HEK293T (cell line): ENCODE measurements around the gene DPYSL4.

Experiments
- CTCF ChIA-PET: fragments of 350-600 bp; formaldehyde crosslinking; extraction: SDS; loops from one replicate; lab custom pipeline; 2021; ENCODE audit warnings: antibody characterized with exemption, inconsistent platforms; lab: Yijun Ruan, JAX
- POLR2A ChIA-PET: fragments of 350-600 bp; formaldehyde crosslinking; extraction: SDS; loops from one replicate; lab custom pipeline; 2020; ENCODE audit warnings: antibody characterized with exemption, inconsistent platforms; lab: Yijun Ruan, JAX
- DNase-seq: peaks from one replicate; pipeline ENCODE4 v3.0.0; 2012; ENCODE audit warnings: mixed read lengths; ENCODE audit errors: extremely low spot score
- ARNT ChIP-seq: fragments of 450-650 bp; IDR thresholded peaks from 2 replicates; pipeline ENCODE4 v1.6.1; 2017; ENCODE audit warnings: mild to moderate bottlenecking
- BHLHE40 ChIP-seq: fragments of 450-650 bp; IDR thresholded peaks from 2 replicates; pipeline ENCODE4 v1.6.1; 2016; ENCODE audit warnings: mild to moderate bottlenecking, moderate library complexity, borderline replicate concordance
- CTBP1 ChIP-seq: fragments of 450-650 bp; IDR thresholded peaks from 2 replicates; pipeline ENCODE4 v1.6.1; 2016; ENCODE audit warnings: borderline replicate concordance
- ELF4 ChIP-seq: fragments of 450-650 bp; IDR thresholded peaks from 2 replicates; pipeline ENCODE4 v1.6.1; 2017; ENCODE audit warnings: antibody characterized with exemption
- FOXA1 ChIP-seq: fragments of 450-650 bp; IDR thresholded peaks from 2 replicates; pipeline ENCODE4 v1.6.1; 2016; ENCODE audit warnings: mild to moderate bottlenecking
- FOXK2 ChIP-seq: fragments of 450-650 bp; IDR thresholded peaks from 2 replicates; pipeline ENCODE4 v1.6.1; 2016; ENCODE audit warnings: mild to moderate bottlenecking
- FOXM1 ChIP-seq: fragments of 450-650 bp; IDR thresholded peaks from 2 replicates; pipeline ENCODE4 v1.6.1; 2017; ENCODE audit warnings: mild to moderate bottlenecking, borderline replicate concordance
- HDGF ChIP-seq: fragments of 450-650 bp; IDR thresholded peaks from 2 replicates; pipeline ENCODE4 v1.6.1; 2017; ENCODE audit warnings: antibody characterized with exemption, borderline replicate concordance
- L3MBTL2 ChIP-seq: fragments of 450-650 bp; conservative IDR thresholded peaks from 2 replicates; pipeline ENCODE4 v1.6.1; 2016; ENCODE audit warnings: mild to moderate bottlenecking
- LEF1 ChIP-seq: fragments of 450-650 bp; IDR thresholded peaks from 2 replicates; pipeline ENCODE4 v1.6.1; 2017; ENCODE audit warnings: mild to moderate bottlenecking, borderline replicate concordance
- NFRKB ChIP-seq: fragments of 450-650 bp; IDR thresholded peaks from 2 replicates; pipeline ENCODE4 v1.6.1; 2016; ENCODE audit warnings: mild to moderate bottlenecking, moderate library complexity
- PKNOX1 ChIP-seq: fragments of 450-650 bp; IDR thresholded peaks from 2 replicates; pipeline ENCODE4 v1.6.1; 2016
- SP1 ChIP-seq: fragments of 450-650 bp; IDR thresholded peaks from 2 replicates; pipeline ENCODE4 v1.6.1; 2017
- SUZ12 ChIP-seq: fragments of 450-650 bp; IDR thresholded peaks from 2 replicates; pipeline ENCODE4 v1.6.1; 2016; ENCODE audit warnings: mild to moderate bottlenecking
- TARDBP ChIP-seq: fragments of 450-650 bp; IDR thresholded peaks from 2 replicates; pipeline ENCODE4 v1.6.1; 2016
- ZNF384 ChIP-seq: fragments of 450-650 bp; IDR thresholded peaks from 2 replicates; pipeline ENCODE4 v1.6.1; 2016

DPYSL4 gene

GRCh38 chr10:132187430-132188138 is 836 bp downstream of the DPYSL4 start:
- peak; percentile 53 for DNase-seq
- POLR2A ChIA-PET: no interaction called here
- CTCF ChIA-PET: no interaction called here
- no peak for TF ChIP-seq SUZ12
- TF ChIP-seq HDGF: no peak
- TF ChIP-seq SP1: no peak
- no peak for TF ChIP-seq L3MBTL2
- TF ChIP-seq LEF1: no peak
- no peak for TF ChIP-seq NFRKB
- no peak for TF ChIP-seq ZNF384
- TF ChIP-seq FOXM1: no peak
- TF ChIP-seq PKNOX1: no peak
- no peak for TF ChIP-seq BHLHE40

GRCh38 chr10:132188331-132188730 is 1.6 kb downstream of the DPYSL4 start:
- TF ChIP-seq L3MBTL2 (no peak), CTBP1 (no peak), PKNOX1 (no peak), FOXK2 (no peak), ZNF384 (no peak), SP1 (no peak), HDGF (no peak), BHLHE40 (no peak)
- CTCF ChIA-PET: no interaction called here
- DNase-seq: no peak
- POLR2A ChIA-PET: no interaction called here

GRCh38 chr10:132189016-132189415 is 2.3 kb downstream of the DPYSL4 start:
- POLR2A ChIA-PET: no interaction called here
- TF ChIP-seq HDGF (no peak), ARNT (no peak), PKNOX1 (no peak), CTBP1 (no peak), NFRKB (no peak), SUZ12 (no peak), FOXA1 (no peak), SP1 (no peak), LEF1 (no peak), L3MBTL2 (no peak), TARDBP (no peak), BHLHE40 (no peak), ZNF384 (no peak), ELF4 (no peak), FOXK2 (no peak), FOXM1 (no peak)
- CTCF ChIA-PET: no interaction called here
- no peak for DNase-seq

DNA sequence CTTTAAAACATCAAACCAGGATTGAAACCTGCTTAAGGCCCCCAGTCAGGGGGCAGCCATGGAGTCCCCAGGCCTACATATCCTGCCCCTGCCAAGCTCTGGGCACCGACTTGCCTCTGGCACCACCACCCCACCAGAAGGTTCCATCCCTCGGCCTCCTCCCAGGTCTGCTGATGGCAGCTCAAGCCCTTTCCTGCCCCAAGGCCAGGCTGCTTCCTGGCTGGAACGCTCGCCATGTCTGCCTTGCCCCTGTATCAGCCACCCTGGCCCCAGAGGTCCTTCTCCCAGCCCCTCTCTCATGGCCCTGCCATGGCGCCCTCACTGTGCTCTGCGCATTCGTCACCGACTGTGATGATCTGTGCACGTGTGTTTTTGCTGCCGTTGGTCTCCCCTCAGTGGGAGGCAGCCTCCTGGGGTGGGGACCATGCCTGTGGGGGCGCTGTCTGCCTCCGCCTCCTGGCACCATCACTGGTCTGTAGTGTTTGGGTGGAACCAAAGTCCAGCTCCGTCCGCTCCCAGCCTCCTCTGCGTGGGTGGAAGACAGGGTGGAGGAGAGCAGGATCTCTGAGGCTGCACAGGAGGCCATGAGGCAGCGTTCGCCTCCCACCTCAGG is 3.2 kb downstream of the DPYSL4 start:
- no peak for DNase-seq
- no peak for TF ChIP-seq FOXM1
- TF ChIP-seq TARDBP: no peak
- TF ChIP-seq ZNF384: no peak
- no peak for TF ChIP-seq HDGF
- TF ChIP-seq BHLHE40: no peak
- POLR2A ChIA-PET: no interaction called here
- CTCF ChIA-PET: no interaction called here

GRCh38 chr10:132192076-132192975 is 5.6 kb downstream of the DPYSL4 start:
- ChIA-PET POLR2A (no interaction called here), CTCF (no interaction called here)
- DNase-seq: no peak
- TF ChIP-seq SUZ12 (no peak), ZNF384 (no peak), FOXM1 (no peak), ELF4 (no peak), L3MBTL2 (no peak), ARNT (no peak), FOXA1 (no peak), PKNOX1 (no peak), TARDBP (no peak), HDGF (no peak), LEF1 (no peak), CTBP1 (no peak), NFRKB (no peak), SP1 (no peak), BHLHE40 (no peak), FOXK2 (no peak)
